ENCODE measurements around the gene DCBLD1.

- TF ChIP-seq POLR2A (IDR thresholded peaks at IDR 0.05; ENCODE audit: extremely low read depth, insufficient read length): no peak
- TF ChIP-seq, protein P1, sequence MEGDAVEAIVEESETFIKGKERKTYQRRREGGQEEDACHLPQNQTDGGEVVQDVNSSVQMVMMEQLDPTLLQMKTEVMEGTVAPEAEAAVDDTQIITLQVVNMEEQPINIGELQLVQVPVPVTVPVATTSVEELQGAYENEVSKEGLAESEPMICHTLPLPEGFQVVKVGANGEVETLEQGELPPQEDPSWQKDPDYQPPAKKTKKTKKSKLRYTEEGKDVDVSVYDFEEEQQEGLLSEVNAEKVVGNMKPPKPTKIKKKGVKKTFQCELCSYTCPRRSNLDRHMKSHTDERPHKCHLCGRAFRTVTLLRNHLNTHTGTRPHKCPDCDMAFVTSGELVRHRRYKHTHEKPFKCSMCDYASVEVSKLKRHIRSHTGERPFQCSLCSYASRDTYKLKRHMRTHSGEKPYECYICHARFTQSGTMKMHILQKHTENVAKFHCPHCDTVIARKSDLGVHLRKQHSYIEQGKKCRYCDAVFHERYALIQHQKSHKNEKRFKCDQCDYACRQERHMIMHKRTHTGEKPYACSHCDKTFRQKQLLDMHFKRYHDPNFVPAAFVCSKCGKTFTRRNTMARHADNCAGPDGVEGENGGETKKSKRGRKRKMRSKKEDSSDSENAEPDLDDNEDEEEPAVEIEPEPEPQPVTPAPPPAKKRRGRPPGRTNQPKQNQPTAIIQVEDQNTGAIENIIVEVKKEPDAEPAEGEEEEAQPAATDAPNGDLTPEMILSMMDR (IDR thresholded peaks at IDR 0.05; ENCODE audit: low read depth, low read length): no peak
Observed at GRCh38 chr6:117501722-117502121, 19.2 kb downstream of the DCBLD1 start.
